Activated CD4-positive, alpha-beta T cell treated with anti-CD3 and anti-CD28 coated beads, Interleukin-2, Interleukin-6, amounts not matched to agents 100 ng/mL and 50 ng/mL, durations not matched to agents 16 hours and 8 hours (primary cell): ENCODE measurements around the gene DIABLO.
"Not testable (repeated sequence)": the region's sequence is repeated elsewhere in the genome, so short reads cannot be mapped to it uniquely, and the experiment has no call there.

ENCODE experiments used
- DNase-seq: peaks from one replicate; pipeline ENCODE4 v3.0.0-alpha.2; 2020

DIABLO gene

DNA sequence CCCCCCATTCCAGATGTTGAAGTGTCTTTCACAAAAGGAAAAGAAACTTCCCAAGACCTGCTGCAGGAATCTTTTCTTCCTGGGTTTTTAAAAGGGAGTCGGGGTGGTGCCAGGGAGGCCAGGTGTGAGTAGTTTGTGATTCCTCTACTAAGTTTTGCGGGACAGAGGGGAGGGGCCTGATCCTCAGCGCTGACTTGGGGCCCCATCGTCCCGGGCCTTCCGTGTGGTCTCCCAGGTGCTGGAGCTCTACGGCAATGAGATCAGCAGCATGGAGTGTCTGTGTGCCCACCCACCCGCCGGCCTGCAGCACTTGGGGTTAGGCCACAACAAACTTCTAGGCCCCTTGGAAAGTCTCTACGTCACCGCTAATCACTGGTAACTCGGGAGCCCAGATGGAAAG lies 38.4 kb downstream of the DIABLO start:
- no peak for DNase-seq

DNA sequence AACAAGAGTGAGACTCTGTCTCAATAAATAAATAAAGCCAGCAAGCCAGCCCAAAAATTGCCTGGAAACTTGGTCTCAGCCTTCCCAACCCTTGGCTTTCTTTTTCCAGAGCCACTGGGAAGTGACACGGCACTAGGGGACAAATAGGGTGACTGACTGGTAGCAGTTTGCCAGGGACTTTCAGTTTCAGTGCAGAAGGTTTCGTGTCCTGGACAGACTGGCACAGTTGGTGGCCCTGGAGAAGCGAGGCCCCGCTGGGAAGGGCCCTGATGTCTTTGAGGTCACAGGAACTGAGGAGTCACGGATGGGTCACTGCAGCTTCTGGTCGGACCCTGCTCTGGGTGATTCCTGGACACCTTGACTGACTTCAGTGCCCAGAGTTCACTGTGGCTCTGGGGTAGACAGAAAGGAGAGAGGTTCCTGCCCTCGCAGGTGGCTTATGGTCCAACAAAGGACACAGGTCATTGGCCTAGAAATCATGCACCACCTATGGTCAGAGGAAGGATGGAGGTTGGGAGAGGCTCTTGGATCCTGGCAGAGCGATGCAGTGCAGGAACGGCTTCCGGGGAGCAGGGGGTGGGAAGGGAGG lies 40.3 kb downstream of the DIABLO start:
- no peak for DNase-seq

DNA sequence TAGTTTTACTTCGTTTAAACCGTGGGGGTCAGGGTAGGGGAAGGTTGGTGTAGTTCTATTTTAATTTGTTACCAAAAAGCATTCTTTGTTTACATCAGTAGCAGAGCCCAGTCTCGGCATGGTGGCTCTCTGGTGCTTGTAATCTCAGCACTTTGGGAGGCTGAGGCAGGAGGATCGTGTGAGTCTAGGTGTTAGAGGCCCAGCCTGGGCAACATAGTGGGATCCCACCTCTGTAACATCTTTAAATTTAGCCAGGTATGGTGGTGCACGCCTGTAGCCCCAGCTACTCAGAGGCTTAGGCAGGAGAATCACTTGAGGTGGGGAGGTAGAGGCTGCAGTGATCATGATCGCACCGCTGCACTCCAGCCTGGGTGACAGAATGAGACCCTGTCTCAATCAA lies 40.8 kb downstream of the DIABLO start:
- no peak for DNase-seq

GRCh38 chr12:122184517-122184916 lies 41.3 kb downstream of the DIABLO start:
- DNase-seq: no peak

- no peak for DNase-seq
Measured at GRCh38 chr12:122183588-122183940, 42.3 kb downstream of the DIABLO start.

GRCh38 chr12:122182887-122183587 lies 42.8 kb downstream of the DIABLO start, which contains the start of gene LRRC43:
TSS of gene LRRC43 (plus strand) at chr12:122183123. CDS start at chr12:122183145, 22 bp downstream.
- DNase-seq: no peak

GRCh38 chr12:122176473-122176872 lies 49.4 kb downstream of the DIABLO start:
- not testable (repeated sequence) for DNase-seq

- no peak for DNase-seq
Measured at GRCh38 chr12:122174155-122174845, 51.6 kb downstream of the DIABLO start, which contains the start of gene IL31. TSS of gene IL31 (minus strand) at chr12:122174221. CDS start at chr12:122174172, 49 bp downstream.

GRCh38 chr12:122172262-122172939 lies 53.5 kb downstream of the DIABLO start:
- DNase-seq: no peak

GRCh38 chr12:122171399-122171798 lies 54.5 kb downstream of the DIABLO start:
- no peak for DNase-seq

GRCh38 chr12:122168492-122168891 lies 57.4 kb downstream of the DIABLO start:
- DNase-seq: no peak

- DNase-seq: no peak
Measured at GRCh38 chr12:122167356-122167925, 58.4 kb downstream of the DIABLO start.

DNA sequence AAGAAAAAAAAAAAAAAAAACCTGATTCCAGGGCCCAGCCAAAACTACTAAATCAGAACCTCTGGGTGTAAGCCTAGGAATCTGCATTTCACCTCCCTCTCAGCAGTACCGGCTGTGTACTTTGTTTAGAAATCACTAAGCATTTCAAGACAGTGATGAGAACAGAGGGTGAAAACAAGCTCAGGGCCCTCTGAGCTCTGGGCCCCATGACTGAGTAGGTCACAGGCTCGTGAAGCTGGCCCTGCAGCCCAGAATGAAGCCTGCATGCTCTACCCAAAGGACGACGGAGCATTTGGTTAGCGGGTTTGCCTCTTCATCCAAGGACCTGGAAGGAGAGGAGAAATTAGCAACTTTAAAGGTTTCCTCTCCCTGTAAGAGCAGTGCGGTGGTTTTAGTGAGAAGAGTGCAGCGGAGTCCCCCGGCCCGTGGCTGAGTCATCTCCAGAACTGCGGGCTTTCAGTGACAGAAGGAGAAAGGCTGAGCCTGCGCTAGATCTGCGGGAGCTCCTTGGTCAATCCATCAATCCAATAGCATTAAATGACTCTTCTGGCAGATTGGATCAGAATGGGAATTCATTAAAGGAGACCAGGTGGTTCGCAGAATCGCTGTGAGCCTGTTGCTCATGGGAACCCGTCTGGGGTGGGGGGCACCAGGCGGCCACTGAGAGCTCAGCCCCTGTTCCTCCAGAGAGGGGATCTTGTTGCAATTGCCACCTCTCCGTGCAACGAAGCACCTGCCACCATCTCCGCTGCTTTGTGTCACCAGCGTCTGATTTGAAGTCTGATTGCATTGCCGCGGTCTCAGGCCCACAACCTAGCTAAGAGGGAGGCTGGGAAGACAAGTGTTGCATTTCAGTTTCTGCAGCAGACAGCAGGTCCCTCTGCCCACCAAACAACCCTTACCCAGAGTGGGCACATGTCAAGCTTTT lies 59.2 kb downstream of the DIABLO start:
- peak; percentile 88 for DNase-seq

DNA sequence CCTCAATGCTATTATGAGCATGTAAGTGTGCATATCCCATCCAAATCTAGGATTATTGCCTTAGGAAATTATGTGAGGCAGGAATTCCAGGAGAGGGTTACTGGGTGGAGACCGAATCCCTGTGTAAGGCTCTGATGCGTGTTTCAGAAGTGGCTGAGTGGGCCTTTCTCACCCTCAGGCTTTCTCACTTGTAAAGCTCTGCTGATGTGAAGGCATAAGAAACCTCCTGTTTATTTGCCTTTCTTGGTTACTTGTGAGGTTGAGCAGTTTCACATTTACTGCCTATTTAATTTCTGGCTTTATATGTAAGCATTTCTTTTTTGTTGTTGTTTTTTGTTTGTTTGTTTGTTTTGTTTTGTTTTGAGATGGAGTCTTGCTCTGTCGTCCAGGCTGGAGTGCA lies 62.9 kb downstream of the DIABLO start:
- no peak for DNase-seq

DNA sequence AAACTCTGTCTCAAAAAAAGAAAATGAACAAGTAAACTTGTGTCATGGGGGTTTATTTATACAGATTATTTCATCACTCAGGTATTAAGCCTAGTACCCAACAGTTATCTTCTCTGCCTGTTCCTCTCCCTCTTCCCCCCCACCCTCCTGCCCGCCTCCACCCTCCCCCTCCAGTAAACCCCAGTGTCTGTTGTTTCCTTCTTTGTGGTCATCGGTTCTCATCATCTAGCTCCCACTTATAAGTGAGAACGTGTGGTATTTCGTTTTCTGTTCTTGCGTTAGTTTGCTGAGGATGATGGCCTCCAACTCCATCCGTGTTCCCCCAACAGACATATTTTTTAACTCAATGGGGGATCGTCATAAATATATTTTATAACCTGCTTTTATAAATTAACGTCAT lies 64.2 kb downstream of the DIABLO start:
- peak; percentile 46 for DNase-seq

DNA sequence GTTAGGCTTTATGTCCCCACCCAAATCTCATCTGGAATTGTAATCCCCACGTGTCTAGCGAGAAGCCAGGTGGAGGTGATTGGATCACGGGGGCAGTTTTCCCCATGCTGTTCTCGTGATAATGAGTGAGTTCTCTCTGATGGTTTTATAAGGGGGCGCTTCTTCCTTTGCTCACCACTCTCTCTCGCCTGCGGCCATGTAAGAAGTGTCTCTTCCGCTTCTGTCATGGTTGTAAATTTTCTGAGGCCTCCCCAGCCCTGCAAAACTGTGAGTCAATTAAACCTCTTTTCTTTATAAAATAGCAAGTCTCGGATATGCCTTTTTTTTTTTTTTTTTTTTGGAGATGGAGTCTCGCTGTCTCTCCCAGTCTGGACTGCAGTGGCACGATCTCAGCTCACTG lies 65.1 kb downstream of the DIABLO start:
- no peak for DNase-seq

- DNase-seq: no peak
Measured at GRCh38 chr12:122159882-122160281, 66.0 kb downstream of the DIABLO start.

DNA sequence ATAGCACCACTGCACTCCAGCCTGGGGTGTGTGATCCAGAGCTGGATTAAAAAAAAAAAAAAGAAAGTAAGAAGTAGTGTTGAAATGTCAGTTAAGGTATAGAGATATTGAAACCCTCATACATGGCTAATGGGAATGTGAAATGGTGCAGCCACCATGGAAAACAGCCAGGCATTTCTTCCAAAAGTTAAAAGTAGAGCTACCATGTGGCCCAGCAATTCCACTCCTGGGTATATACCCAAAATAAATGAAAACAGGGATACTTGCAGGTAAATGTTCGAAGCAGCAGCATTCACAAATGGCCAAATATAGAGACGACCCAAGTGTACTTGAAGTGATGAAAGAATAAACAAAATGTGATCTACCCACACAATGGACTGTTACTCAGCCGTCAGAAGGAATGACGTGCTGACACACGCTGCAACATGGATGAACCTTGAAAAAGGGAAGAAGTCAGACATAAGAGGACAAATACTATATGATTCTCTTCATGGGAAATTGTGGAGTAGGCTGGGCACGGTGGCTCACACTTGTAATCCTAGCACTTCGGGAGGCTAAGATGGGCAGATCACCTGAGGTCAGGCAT lies 67.1 kb downstream of the DIABLO start:
- no peak for DNase-seq
